Gastrocnemius medialis (tissue), 4 donors: Measurements from ENCODE around the gene PYGO2.

Source experiments
- POLR2A ChIP-seq, 2 donors: fragments of 450-650 bp; IDR thresholded peaks; one replicate each; pipeline ENCODE4 v1.6.1; 2017; ENCODE audit warnings: antibody characterized with exemption in 2 of 2, mild to moderate bottlenecking in 2 of 2, moderate library complexity in 2 of 2
- TF ChIP-seq, protein P1 (sequence below), 5 experiments: fragments of 450-650 bp in 3 of 5; fragments of 200-600 bp in 2 of 5; sonication (generic) in 2 of 5; IDR thresholded peaks in 4 of 5; conservative IDR thresholded peaks in 1 of 5; 1 replicate in 4 of 5; 2 replicates in 1 of 5; pipeline ENCODE4 v1.5.1; 2016 to 2019; ENCODE audit warnings: antibody characterized with exemption in 5 of 5, mild to moderate bottlenecking in 3 of 5, moderate library complexity in 3 of 5

GRCh38 chr1:155009742-155010141, 48.2 kb upstream of the PYGO2 start:
- TF ChIP-seq, protein P1, sequence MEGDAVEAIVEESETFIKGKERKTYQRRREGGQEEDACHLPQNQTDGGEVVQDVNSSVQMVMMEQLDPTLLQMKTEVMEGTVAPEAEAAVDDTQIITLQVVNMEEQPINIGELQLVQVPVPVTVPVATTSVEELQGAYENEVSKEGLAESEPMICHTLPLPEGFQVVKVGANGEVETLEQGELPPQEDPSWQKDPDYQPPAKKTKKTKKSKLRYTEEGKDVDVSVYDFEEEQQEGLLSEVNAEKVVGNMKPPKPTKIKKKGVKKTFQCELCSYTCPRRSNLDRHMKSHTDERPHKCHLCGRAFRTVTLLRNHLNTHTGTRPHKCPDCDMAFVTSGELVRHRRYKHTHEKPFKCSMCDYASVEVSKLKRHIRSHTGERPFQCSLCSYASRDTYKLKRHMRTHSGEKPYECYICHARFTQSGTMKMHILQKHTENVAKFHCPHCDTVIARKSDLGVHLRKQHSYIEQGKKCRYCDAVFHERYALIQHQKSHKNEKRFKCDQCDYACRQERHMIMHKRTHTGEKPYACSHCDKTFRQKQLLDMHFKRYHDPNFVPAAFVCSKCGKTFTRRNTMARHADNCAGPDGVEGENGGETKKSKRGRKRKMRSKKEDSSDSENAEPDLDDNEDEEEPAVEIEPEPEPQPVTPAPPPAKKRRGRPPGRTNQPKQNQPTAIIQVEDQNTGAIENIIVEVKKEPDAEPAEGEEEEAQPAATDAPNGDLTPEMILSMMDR (IDR thresholded peaks at IDR 0.05 in 4 of 5, conservative IDR thresholded peaks at IDR 0.05 in 1 of 5) = no peak
- no peak for TF ChIP-seq POLR2A (IDR thresholded peaks at IDR 0.05)
